Measurements from ENCODE around the gene POLD2.

POLD2 gene

DNA sequence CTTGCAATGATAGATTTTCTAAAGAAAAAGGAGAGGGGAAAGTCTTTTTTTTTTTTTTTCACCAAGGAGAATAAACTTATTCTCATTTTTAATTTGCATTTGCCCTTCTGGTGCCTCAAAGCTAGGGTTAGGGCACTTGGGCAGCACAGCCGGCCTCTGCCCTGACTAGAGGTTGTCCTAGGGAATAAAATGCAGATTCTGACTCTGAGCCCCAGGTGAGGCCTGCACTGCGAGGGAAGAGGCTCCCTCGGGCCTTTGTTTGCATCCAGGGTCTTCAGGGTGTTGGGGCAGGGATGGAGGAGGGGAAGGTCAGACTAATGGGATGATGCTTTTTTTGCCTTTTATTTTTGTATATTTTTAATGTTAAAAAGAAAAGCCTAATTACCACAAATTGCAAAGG, 9.9 kb upstream of the POLD2 start:
- Histone ChIP-seq H3K36me3 (ENCODE audit: control insufficient read depth, low read length) (no peaks in the 10 kb centered on the region), H3K9me2 (replicated peaks; ENCODE audit: control insufficient read depth, low read length) (no peaks in the 10 kb centered on the region), H3K79me2 (ENCODE audit: control insufficient read depth, low read length) (no peaks in the 10 kb centered on the region), H3K27ac (ENCODE audit: low read depth, low read length) (no peak overlapping the region), H3K4me3 (ENCODE audit: low read length) (no peak overlapping the region), H3K27me3 (ENCODE audit: control insufficient read depth, low read length) (no peaks in the 10 kb centered on the region), H4K20me1 (ENCODE audit: control insufficient read depth, insufficient read depth, low read depth, low read length) (no peaks in the 10 kb centered on the region), H3K9me3 (ENCODE audit: control insufficient read depth, insufficient read depth, low read length) (no peaks in the 10 kb centered on the region), H3K4me2 (ENCODE audit: low read length) (no peak overlapping the region), H3K4me1 (ENCODE audit: control insufficient read depth, low read length) (peaks cover 10% of the 10 kb centered on the region), H3F3A (ENCODE audit: control insufficient read depth, insufficient read depth) (no peaks in the 10 kb centered on the region)
- TF ChIP-seq EZH2phosphoT487 (IDR thresholded peaks at IDR 0.05; ENCODE audit: borderline replicate concordance, low read length) (no peak), CTCF (IDR thresholded peaks at IDR 0.05; ENCODE audit: low read depth, low read length, poor library complexity, severe bottlenecking) (no peak)

- Histone ChIP-seq H3K27me3 (ENCODE audit: control insufficient read depth, low read length) (no peaks in the 10 kb centered on the region), H3K9me2 (replicated peaks; ENCODE audit: control insufficient read depth, low read length) (no peaks in the 10 kb centered on the region), H3K4me2 (ENCODE audit: low read length) (no peak overlapping the region), H4K20me1 (ENCODE audit: control insufficient read depth, insufficient read depth, low read depth, low read length) (no peaks in the 10 kb centered on the region), H3F3A (ENCODE audit: control insufficient read depth, insufficient read depth) (peaks cover 8% of the 10 kb centered on the region), H3K9me3 (ENCODE audit: control insufficient read depth, insufficient read depth, low read length) (no peaks in the 10 kb centered on the region), H3K4me1 (ENCODE audit: control insufficient read depth, low read length) (peaks cover 23% of the 10 kb centered on the region), H3K4me3 (ENCODE audit: low read length) (no peak overlapping the region), H3K79me2 (ENCODE audit: control insufficient read depth, low read length) (no peaks in the 10 kb centered on the region), H3K36me3 (ENCODE audit: control insufficient read depth, low read length) (no peaks in the 10 kb centered on the region), H3K27ac (ENCODE audit: low read depth, low read length) (no peak overlapping the region)
- TF ChIP-seq CTCF (IDR thresholded peaks at IDR 0.05; ENCODE audit: low read depth, low read length, poor library complexity, severe bottlenecking) (no peak), EZH2phosphoT487 (IDR thresholded peaks at IDR 0.05; ENCODE audit: borderline replicate concordance, low read length) (no peak)
Measured at GRCh38 chr7:44132039-44132438, 8.7 kb upstream of the POLD2 start.

DNA sequence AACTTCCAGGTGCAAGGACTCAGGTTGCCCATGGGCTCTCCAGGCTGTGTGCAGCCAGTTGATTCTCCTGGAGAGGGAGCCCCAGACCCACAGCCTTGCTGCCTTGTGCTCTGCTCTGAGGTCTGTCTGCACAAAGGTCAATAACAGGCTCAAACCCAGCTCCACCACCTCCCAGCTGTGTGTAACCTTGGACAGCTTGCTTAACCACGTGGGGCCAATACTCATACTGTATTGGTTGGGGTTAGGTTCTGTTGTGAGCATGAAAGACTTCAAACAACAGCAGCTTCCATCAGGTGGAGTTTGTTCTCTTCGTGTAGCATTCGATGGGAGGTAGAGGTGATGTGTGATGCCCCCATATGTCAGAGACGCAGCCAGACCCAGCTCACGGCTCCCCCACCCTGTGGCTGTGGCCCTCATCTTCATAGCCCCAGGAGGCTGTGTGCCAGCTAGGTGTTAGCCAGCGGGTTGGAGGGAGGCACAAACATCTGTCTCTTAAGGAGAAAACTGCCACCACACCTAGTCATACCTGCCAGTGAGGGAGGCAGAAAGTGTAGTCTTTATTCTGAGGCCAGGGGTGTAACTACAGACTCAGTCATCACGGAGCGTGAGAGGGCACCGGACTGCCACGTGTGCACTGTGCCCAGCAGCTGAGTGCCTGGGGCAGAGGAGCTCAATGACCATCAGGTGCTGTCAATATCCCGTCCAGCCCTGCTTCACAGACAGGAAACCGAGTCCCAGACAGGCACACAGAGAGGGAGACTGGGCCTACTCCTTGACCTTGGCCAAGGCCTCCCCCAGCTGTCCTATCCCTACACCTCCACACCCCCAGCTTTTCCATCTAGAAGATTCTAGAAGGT, 8.1 kb upstream of the POLD2 start:
- Histone ChIP-seq H3K27ac (ENCODE audit: low read depth, low read length) (no peak overlapping the region), H3K79me2 (ENCODE audit: control insufficient read depth, low read length) (no peaks in the 10 kb centered on the region), H3K4me2 (ENCODE audit: low read length) (no peak overlapping the region), H3K36me3 (ENCODE audit: control insufficient read depth, low read length) (no peaks in the 10 kb centered on the region), H3K9me3 (ENCODE audit: control insufficient read depth, insufficient read depth, low read length) (no peaks in the 10 kb centered on the region), H3K9me2 (replicated peaks; ENCODE audit: control insufficient read depth, low read length) (no peaks in the 10 kb centered on the region), H3F3A (ENCODE audit: control insufficient read depth, insufficient read depth) (peaks cover 8% of the 10 kb centered on the region), H3K27me3 (ENCODE audit: control insufficient read depth, low read length) (no peaks in the 10 kb centered on the region), H4K20me1 (ENCODE audit: control insufficient read depth, insufficient read depth, low read depth, low read length) (no peaks in the 10 kb centered on the region), H3K4me1 (ENCODE audit: control insufficient read depth, low read length) (peaks cover 29% of the 10 kb centered on the region), H3K4me3 (ENCODE audit: low read length) (no peak overlapping the region)
- TF ChIP-seq EZH2phosphoT487 (IDR thresholded peaks at IDR 0.05; ENCODE audit: borderline replicate concordance, low read length) (no peak), CTCF (IDR thresholded peaks at IDR 0.05; ENCODE audit: low read depth, low read length, poor library complexity, severe bottlenecking) (peak; percentile 55)

All from DOHH2 (cell line).